GM12878 (cell line): ENCODE data around the gene MAVS. TPM values are rescaled to one million over a fixed set of nuclear protein-coding genes. Genes with fewer than 3 reads are reported as not detected.

ENCODE experiments used
- ATAC-seq: fragments of 200-7000 bp; cut with Tn5 transposase; 3 replicates; pipeline ENCODE4 v1.9.1; 2020; ENCODE audit warnings: mild to moderate bottlenecking, moderate library complexity
- BruUV-seq: library from RNA; stranded (reverse); fragments of 400-500 nt; replicated peaks from 2 replicates; lab custom pipeline; 2021; lab: Mats Ljungman, UMichigan
- CTCF ChIA-PET: fragments of 300-600 bp; sonication (Branson Sonifier 250); formaldehyde crosslinking; extraction: SDS; loops from one replicate; lab custom pipeline; 2021; ENCODE audit warnings: inconsistent platforms; lab: Yijun Ruan, JAX
- POLR2A ChIA-PET: fragments of 350-600 bp; formaldehyde crosslinking; extraction: SDS; loops from one replicate; lab custom pipeline; 2021; ENCODE audit warnings: inconsistent platforms; lab: Charles Lee
- RAD21 ChIA-PET: fragments of 300-600 bp; sonication (Branson Sonifier 250); formaldehyde crosslinking; loops from one replicate; lab custom pipeline; 2023; ENCODE audit warnings: antibody characterized with exemption; ENCODE audit not compliant: unreplicated experiment; lab: Charles Lee
- SMC1A ChIA-PET: fragments of 300-600 bp; sonication (Branson Sonifier 250); formaldehyde crosslinking; loops from one replicate; lab custom pipeline; 2023; ENCODE audit not compliant: unreplicated experiment, uncharacterized antibody; lab: Charles Lee
- DNase-seq: peaks from one replicate; pipeline ENCODE4 v3.0.0-alpha.2; 2011; ENCODE audit warnings: low read depth, low spot score
- FAIRE-seq: peaks from 3 replicates; lab custom pipeline; 2011; peaks lifted over from hg19 to GRCh38; lab: Jason Lieb, UNC
- H2AFZ ChIP-seq: 2 replicates; pipeline ENCODE4 v1.6.0; 2011; ENCODE audit warnings: low read depth, low read length, control low read depth; ENCODE audit not compliant: control insufficient read depth
- H3K27ac ChIP-seq: 2 replicates; pipeline ENCODE4 v1.5.1; 2011; ENCODE audit warnings: control low read depth; ENCODE audit not compliant: control insufficient read depth, insufficient read depth
- H3K27me3 ChIP-seq, 2 experiments: replicated peaks in 1 of 2; 2 replicates each; pipeline versions ENCODE4 v1.6.0 to v1.6.1; 2011; ENCODE audit warnings: low read length in 1 of 2; ENCODE audit not compliant: control insufficient read depth in 2 of 2, insufficient read depth in 2 of 2
- H3K36me3 ChIP-seq, 2 experiments: 2 replicates each; pipeline ENCODE4 v1.5.1; 2011; ENCODE audit warnings: low read length in 1 of 2; ENCODE audit not compliant: control insufficient read depth in 2 of 2, insufficient read depth in 2 of 2
- H3K4me1 ChIP-seq: 2 replicates; pipeline ENCODE4 v1.6.1; 2011; ENCODE audit warnings: mild to moderate bottlenecking, low read length, moderate library complexity, mixed read lengths; ENCODE audit not compliant: control insufficient read depth, insufficient read depth
- H3K4me2 ChIP-seq: 2 replicates; pipeline ENCODE4 v1.6.0; 2011; ENCODE audit warnings: control low read depth; ENCODE audit not compliant: control insufficient read depth, insufficient read depth
- H3K4me3 ChIP-seq: fragments of 200-600 bp; sonication (generic); 2 replicates; pipeline ENCODE4 v1.5.1; 2016
- H3K79me2 ChIP-seq: 2 replicates; pipeline ENCODE4 v1.6.0; 2011; ENCODE audit warnings: low read length; ENCODE audit not compliant: control insufficient read depth, insufficient read depth
- H3K9ac ChIP-seq: 2 replicates; pipeline ENCODE4 v1.8.0; 2011; ENCODE audit warnings: low read length, control low read depth, mixed read lengths; ENCODE audit not compliant: control insufficient read depth, insufficient read depth
- H3K9me3 ChIP-seq: replicated peaks from 3 replicates; pipeline ENCODE4 v1.5.1; 2011; ENCODE audit warnings: mild to moderate bottlenecking, low read length; ENCODE audit not compliant: control insufficient read depth, insufficient read depth
- H4K20me1 ChIP-seq: 2 replicates; pipeline ENCODE4 v1.6.0; 2011; ENCODE audit not compliant: control insufficient read depth, insufficient read depth
- ATF7 ChIP-seq: fragments of 450-650 bp; IDR thresholded peaks from 2 replicates; pipeline ENCODE4 v1.6.1; 2016; ENCODE audit warnings: low read depth, mild to moderate bottlenecking
- DPF2 ChIP-seq: fragments of 450-650 bp; IDR thresholded peaks from 2 replicates; pipeline ENCODE4 v1.6.1; 2017; ENCODE audit warnings: mild to moderate bottlenecking
- FOXK2 ChIP-seq: fragments of 450-650 bp; IDR thresholded peaks from 2 replicates; pipeline ENCODE4 v1.6.1; 2017; ENCODE audit warnings: mild to moderate bottlenecking, moderate library complexity
- IKZF1 ChIP-seq: fragments of 450-650 bp; conservative IDR thresholded peaks from 2 replicates; pipeline ENCODE4 v1.6.1; 2017; ENCODE audit warnings: antibody characterized with exemption, mild to moderate bottlenecking
- IKZF2 ChIP-seq, 2 experiments: fragments of 450-650 bp; IDR thresholded peaks; 2 replicates each; pipeline ENCODE4 v1.6.1; 2017; ENCODE audit warnings: mild to moderate bottlenecking in 2 of 2, moderate library complexity in 2 of 2
- MAX ChIP-seq: IDR thresholded peaks from 2 replicates; pipeline ENCODE4 v1.6.1; 2012; ENCODE audit warnings: low read depth, low read length, improper control_type of control experiment
- POLR2A ChIP-seq: IDR thresholded peaks from 2 replicates; pipeline ENCODE4 v1.6.1; 2011; ENCODE audit warnings: low read depth, mild to moderate bottlenecking, low read length
- POU2F2 ChIP-seq: IDR thresholded peaks from 3 replicates; pipeline ENCODE4 v1.6.1; 2011; ENCODE audit warnings: low read depth, mild to moderate bottlenecking, low read length, borderline replicate concordance
- RUNX3 ChIP-seq: IDR thresholded peaks from 2 replicates; pipeline ENCODE4 v1.6.1; 2012; ENCODE audit warnings: low read length, inconsistent platforms
- SMAD1 ChIP-seq: fragments of 450-650 bp; IDR thresholded peaks from 2 replicates; pipeline ENCODE4 v1.6.1; 2018; ENCODE audit warnings: mild to moderate bottlenecking, low read depth; ENCODE audit not compliant: partially characterized antibody
- SREBF1 ChIP-seq: IDR thresholded peaks from 2 replicates; pipeline ENCODE4 v1.6.1; 2012; ENCODE audit warnings: mild to moderate bottlenecking, low read length
- YY1 ChIP-seq: IDR thresholded peaks from 2 replicates; pipeline ENCODE4 v1.6.1; 2011; ENCODE audit warnings: low read depth, mild to moderate bottlenecking, low read length
- ZNF384 ChIP-seq: IDR thresholded peaks from 2 replicates; pipeline ENCODE4 v1.6.1; 2012; ENCODE audit warnings: low read depth, mild to moderate bottlenecking, low read length, improper control_type of control experiment, borderline replicate concordance
- ZNF622 ChIP-seq: fragments of 450-650 bp; IDR thresholded peaks from 2 replicates; pipeline ENCODE4 v1.6.1; 2017; ENCODE audit warnings: mild to moderate bottlenecking, inconsistent platforms
- WGBS: methylation state at CpG from one replicate; pipeline ENCODE4 v1.1.6; 2016; ENCODE audit warnings: low lambda C conversion rate; ENCODE audit not compliant: insufficient replicate concordance, insufficient coverage; ENCODE audit errors: missing lambda C conversion rate; 5-methylcytosine and 5-hydroxymethylcytosine counted together
- in situ Hi-C: fragments of 300-500 bp; cut with MboI; formaldehyde crosslinking; loops from 9 replicates; pipeline ENCODE4 v1.14.3; 2018; ENCODE audit warnings: mixed read lengths
- intact Hi-C: fragments of 100-400 bp; cut with micrococcal nuclease; formaldehyde crosslinking; loops from one replicate; pipeline ENCODE4 v1.14.2; 2022; ENCODE audit not compliant: unreplicated experiment
- polyA plus RNA-seq, 11 experiments: library from polyadenylated mRNA; depleted of rRNA in 4 of 11; unstranded in 6 of 11; stranded (reverse) in 5 of 11; fragments of >200 nt; fragmentation: Nextera tagmentation in 4 of 11; fragmentation: Illumina TruSeq in 1 of 11; extraction: Ambion mirVana in 4 of 11; extraction: Trizol in 1 of 11; gene quantifications; 1 replicate in 1 of 11; 2 replicates in 10 of 11; pipeline versions ENCODE4 v1.2.1 to v1.2.3, GENCODE V29; 2011 to 2016; ENCODE audit warnings: inconsistent platforms in 2 of 11, missing spikeins in 2 of 11, low read depth in 1 of 11
- total RNA-seq, 4 experiments: library from RNA; depleted of rRNA in 3 of 4; stranded (reverse); fragments of >200 nt in 3 of 4; fragmentation: Illumina TruSeq in 1 of 4; extraction: Trizol in 1 of 4; gene quantifications; 2 replicates each; pipeline versions ENCODE4 v1.2.1 to v1.2.3, GENCODE V29; 2013 to 2021
- TF ChIP-seq, protein P1 (sequence below): fragments of 450-650 bp; IDR thresholded peaks from 2 replicates; pipeline ENCODE4 v1.6.1; 2017; ENCODE audit warnings: low read depth, mild to moderate bottlenecking, moderate library complexity
- TF ChIP-seq, protein P2 (sequence below): fragments of 450-650 bp; IDR thresholded peaks from 2 replicates; pipeline ENCODE4 v1.6.1; 2017; ENCODE audit warnings: mild to moderate bottlenecking, moderate library complexity

The MAVS gene
- total and polyA plus RNA-seq, 10 of the 15 experiments (the other 5 are each of a cell fraction or from before 2014, with no cell fraction given), result 1.6 to 25.2 (median 12.6) TPM

- H3K9me3 ChIP-seq, result no peaks in the 10 kb centered on the region
- BruUV-seq, result no TSS peak
- H3K4me2 ChIP-seq, result peak overlapping the region; percentile 85
- ChIA-PET SMC1A (no interaction called here), RAD21 (interaction anchor here (0.7 kb wide), 1 partner anchor 11 kb away, joined by 6 read pairs; the partner anchor contains the start of gene CENPB), POLR2A (interaction anchor here (0.7 to 1.0 kb wide), 4 partner anchors 15 to 502 kb away, joined by 4 to 6 read pairs (median 6); no protein-coding TSS in a partner anchor), CTCF (interaction anchor here (0.6 to 3.8 kb wide), 3 partner anchors 9 to 81 kb away, joined by 3 to 33 read pairs (median 3); partner anchors contain the start of gene AP5S1)
- intact Hi-C loops (loop anchor here (2.0 to 5.0 kb wide), 2 partner anchors 23 to 110 kb away; partner anchors contain the start of gene AP5S1), in situ Hi-C loops (no loop called here)
- H3K27ac ChIP-seq, result peak overlapping the region; percentile 62
- H3K9ac ChIP-seq, result peak overlapping the region; percentile 68
- 13% methylated on average over 10 of the region's 19 CpGs for WGBS
- ATAC-seq (peak; percentile 7), FAIRE-seq (peak; percentile 31), DNase-seq (no peak)
- no peak overlapping the region for H2AFZ ChIP-seq
- H3K4me1 ChIP-seq, result peaks cover 43% of the 10 kb centered on the region
- no peaks in the 10 kb centered on the region for H4K20me1 ChIP-seq
- H3K27me3 ChIP-seq, result no peaks in the 10 kb centered on the region
- peak overlapping the region; percentile 77 for H3K4me3 ChIP-seq
- peaks cover 18% of the 10 kb centered on the region for H3K79me2 ChIP-seq
- peaks cover 5 to 13% of the 10 kb centered on the region in 2 experiments for H3K36me3 ChIP-seq
- peak; percentile 51 for TF ChIP-seq RUNX3
- TF ChIP-seq MAX, result no peak
- no peak for TF ChIP-seq ATF7
- TF ChIP-seq ZNF384, result peak; percentile 83
- TF ChIP-seq, protein P1, sequence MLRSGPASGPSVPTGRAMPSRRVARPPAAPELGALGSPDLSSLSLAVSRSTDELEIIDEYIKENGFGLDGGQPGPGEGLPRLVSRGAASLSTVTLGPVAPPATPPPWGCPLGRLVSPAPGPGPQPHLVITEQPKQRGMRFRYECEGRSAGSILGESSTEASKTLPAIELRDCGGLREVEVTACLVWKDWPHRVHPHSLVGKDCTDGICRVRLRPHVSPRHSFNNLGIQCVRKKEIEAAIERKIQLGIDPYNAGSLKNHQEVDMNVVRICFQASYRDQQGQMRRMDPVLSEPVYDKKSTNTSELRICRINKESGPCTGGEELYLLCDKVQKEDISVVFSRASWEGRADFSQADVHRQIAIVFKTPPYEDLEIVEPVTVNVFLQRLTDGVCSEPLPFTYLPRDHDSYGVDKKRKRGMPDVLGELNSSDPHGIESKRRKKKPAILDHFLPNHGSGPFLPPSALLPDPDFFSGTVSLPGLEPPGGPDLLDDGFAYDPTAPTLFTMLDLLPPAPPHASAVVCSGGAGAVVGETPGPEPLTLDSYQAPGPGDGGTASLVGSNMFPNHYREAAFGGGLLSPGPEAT, result 0 out of 2 replicates have a peak, but pooled peaks have one; percentile 33
- TF ChIP-seq ZNF622, result no peak
- 0 out of 2 replicates have a peak, but pooled peaks have one; percentile 43 for TF ChIP-seq IKZF1
- TF ChIP-seq, protein P2, sequence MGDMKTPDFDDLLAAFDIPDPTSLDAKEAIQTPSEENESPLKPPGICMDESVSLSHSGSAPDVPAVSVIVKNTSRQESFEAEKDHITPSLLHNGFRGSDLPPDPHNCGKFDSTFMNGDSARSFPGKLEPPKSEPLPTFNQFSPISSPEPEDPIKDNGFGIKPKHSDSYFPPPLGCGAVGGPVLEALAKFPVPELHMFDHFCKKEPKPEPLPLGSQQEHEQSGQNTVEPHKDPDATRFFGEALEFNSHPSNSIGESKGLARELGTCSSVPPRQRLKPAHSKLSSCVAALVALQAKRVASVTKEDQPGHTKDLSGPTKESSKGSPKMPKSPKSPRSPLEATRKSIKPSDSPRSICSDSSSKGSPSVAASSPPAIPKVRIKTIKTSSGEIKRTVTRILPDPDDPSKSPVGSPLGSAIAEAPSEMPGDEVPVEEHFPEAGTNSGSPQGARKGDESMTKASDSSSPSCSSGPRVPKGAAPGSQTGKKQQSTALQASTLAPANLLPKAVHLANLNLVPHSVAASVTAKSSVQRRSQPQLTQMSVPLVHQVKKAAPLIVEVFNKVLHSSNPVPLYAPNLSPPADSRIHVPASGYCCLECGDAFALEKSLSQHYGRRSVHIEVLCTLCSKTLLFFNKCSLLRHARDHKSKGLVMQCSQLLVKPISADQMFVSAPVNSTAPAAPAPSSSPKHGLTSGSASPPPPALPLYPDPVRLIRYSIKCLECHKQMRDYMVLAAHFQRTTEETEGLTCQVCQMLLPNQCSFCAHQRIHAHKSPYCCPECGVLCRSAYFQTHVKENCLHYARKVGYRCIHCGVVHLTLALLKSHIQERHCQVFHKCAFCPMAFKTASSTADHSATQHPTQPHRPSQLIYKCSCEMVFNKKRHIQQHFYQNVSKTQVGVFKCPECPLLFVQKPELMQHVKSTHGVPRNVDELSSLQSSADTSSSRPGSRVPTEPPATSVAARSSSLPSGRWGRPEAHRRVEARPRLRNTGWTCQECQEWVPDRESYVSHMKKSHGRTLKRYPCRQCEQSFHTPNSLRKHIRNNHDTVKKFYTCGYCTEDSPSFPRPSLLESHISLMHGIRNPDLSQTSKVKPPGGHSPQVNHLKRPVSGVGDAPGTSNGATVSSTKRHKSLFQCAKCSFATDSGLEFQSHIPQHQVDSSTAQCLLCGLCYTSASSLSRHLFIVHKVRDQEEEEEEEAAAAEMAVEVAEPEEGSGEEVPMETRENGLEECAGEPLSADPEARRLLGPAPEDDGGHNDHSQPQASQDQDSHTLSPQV, result no peak
- 0 out of 4 replicates have a peak, but pooled peaks of 1 of the 2 experiments have one; percentile 49 for TF ChIP-seq IKZF2 (IDR thresholded peaks at IDR 0.05)
- peak; percentile 29; the same call in 1 of the 2 replicates for TF ChIP-seq FOXK2
- TF ChIP-seq POLR2A, result no peak
- TF ChIP-seq SMAD1, result no peak
- TF ChIP-seq SREBF1, result no peak
- TF ChIP-seq DPF2, result no peak
- no peak for TF ChIP-seq POU2F2
- TF ChIP-seq YY1, result no peak
Observed at GRCh38 chr20:3797592-3798372, 48.9 kb upstream of the MAVS start.
